ENCODE measurements around the gene MX1. TPM values are rescaled to one million over a fixed set of nuclear protein-coding genes. Genes with fewer than 3 reads are reported as not detected.

The MX1 gene
- total RNA-seq, 1 donor from 2014 or later: 8.5 TPM

GRCh38 chr21:41487082-41487481 lies 61.0 kb downstream of the MX1 start:
- DNase-seq (ENCODE audit: low spot score) (no peak), ATAC-seq (no peak)

DNA sequence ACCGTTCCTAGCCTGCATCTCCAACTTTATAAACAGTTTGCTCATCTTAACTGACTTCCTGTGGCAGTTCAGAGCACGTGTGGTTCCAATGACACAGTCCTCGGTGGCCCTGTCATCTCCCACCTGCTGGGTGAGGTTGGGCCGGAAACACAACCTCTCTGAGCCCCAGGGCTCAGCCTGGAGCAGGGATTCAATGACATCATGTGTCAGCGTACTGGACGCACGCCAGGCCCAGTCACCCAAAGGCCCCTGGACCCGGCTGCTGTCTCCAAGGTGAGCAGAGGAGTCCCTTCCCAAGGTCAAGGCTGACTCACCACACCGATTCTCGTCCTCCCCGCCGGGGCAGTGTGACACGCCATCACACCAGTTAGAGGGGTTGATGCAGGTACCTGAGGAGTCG lies 62.0 kb downstream of the MX1 start:
- DNase-seq (ENCODE audit: low spot score) (no peak), ATAC-seq (no peak)

GRCh38 chr21:41489329-41489728 lies 63.3 kb downstream of the MX1 start:
- no peak for DNase-seq (ENCODE audit: low spot score)
- ATAC-seq: no peak

DNA sequence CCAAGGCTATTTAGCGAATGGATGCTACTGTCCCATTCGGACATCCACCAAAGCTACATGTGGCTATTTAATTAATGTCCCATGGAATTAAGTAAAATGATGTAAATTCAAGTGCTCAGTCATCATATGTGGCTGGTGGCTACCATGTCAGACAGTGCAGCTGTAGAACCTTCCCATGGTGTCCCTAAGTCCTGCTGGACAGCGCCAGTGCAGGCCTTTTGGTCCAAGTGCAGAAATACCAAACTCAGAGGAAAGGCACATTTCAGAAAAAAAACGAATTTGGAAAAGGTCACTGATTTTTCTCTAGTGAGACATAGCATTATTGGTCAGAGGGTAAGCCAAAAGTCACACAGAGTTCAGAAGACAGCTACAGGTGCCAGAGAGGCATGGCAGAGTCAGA lies 64.3 kb downstream of the MX1 start:
- DNase-seq (ENCODE audit: low spot score) (no peak), ATAC-seq (no peak)

- no peak for ATAC-seq
These were observed 65.4 kb downstream of the MX1 start for GRCh38 chr21:41491412-41491811.

GRCh38 chr21:41494242-41494641 lies 68.2 kb downstream of the MX1 start:
- ATAC-seq: no peak
- DNase-seq (ENCODE audit: low spot score): no peak

More at GRCh38 chr21:41491412-41491811, 65.4 kb downstream of the MX1 start:
- DNase-seq (ENCODE audit: low spot score): no peak

DNA sequence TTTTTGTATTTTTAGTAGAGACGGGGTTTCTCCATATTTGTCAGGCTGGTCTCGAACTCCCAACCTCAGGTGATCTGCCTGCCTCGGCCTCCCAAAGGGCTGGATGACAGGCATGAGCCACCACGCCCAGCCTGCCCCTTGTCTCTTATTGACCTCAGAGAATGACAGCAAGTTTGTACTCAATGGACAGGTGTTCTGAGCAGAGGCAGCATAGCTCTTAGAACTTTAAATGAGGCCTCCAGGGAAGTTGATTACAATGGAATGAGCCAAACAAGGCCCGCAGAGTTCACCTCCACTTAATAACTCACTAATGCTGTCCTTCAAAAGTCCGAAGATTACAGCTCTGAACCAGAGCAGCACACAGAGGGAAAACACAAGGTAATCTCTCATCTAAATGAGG lies 71.0 kb downstream of the MX1 start:
- ATAC-seq (no peak), DNase-seq (ENCODE audit: low spot score) (no peak)

GRCh38 chr21:41497788-41498187 lies 71.7 kb downstream of the MX1 start:
- DNase-seq (ENCODE audit: low spot score): no peak

DNA sequence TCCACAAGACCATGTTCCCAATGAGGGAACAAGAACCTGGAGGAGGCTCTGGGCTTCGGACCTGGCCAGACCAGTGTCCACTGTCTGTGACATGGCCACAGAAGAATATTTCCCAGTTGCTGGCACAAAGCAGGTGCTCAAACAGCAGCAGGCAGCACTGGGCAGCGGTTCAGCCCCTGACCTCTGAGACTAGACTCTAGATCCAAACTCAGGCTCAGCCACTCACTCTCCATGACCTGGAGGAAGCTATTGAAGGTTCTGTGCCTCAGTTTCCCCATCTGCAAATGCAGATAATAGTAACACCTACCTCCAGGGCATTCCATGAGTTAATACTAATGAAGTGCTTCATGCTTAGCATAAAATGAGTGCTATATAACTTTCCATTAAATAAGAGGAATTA lies 73.9 kb downstream of the MX1 start:
- peak; percentile 76 for DNase-seq (ENCODE audit: low spot score)
- ATAC-seq: peak; percentile 71

More at GRCh38 chr21:41497788-41498187, 71.7 kb downstream of the MX1 start:
- no peak for ATAC-seq

- ATAC-seq (no peak), DNase-seq (ENCODE audit: low spot score) (no peak)
These were observed 74.3 kb downstream of the MX1 start for GRCh38 chr21:41500363-41500762.

- ATAC-seq: peak; percentile 78
- DNase-seq (ENCODE audit: low spot score): peak; percentile 76
These were observed 74.9 kb downstream of the MX1 start for GRCh38 chr21:41500931-41501381.

DNA sequence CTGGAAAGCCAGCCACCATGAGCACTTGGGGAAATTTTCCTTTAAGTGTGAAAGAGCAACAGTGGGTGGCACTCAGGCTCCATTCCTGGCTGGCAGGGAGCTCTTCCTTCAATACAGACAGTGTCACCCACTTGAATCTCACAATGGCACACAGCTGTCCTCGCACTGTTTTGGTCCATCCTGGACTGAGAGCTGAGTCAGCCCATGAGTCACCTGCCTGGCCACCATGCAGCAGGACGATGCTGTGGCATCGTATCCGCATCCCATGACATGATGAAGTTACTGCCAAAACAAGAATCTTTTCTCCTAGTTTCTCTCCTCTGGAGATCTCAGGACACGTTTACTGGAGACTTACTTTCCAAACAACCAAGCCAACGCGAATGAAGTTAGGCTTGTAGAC lies 75.9 kb downstream of the MX1 start:
- ATAC-seq: no peak
- no peak for DNase-seq (ENCODE audit: low spot score)

DNA sequence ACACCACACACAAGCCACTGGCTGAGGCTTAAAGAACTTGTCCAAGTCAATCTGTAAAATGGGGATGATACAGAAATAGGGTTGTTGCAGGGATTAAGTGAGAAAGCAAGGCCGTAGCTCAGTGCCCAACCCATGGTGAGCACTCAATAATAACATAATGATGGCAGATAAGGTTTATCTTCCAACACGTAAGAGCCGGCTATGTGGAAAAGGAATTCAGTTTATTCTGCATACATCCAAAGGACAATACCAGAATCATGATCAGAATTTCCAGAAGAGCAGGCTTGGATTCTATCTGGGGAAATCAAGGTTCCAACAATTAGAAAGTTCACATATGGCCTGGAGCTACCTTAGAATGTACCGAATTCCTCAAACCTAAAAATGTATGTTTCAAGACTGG lies 77.3 kb downstream of the MX1 start:
- ATAC-seq (no peak), DNase-seq (ENCODE audit: low spot score) (no peak)

DNA sequence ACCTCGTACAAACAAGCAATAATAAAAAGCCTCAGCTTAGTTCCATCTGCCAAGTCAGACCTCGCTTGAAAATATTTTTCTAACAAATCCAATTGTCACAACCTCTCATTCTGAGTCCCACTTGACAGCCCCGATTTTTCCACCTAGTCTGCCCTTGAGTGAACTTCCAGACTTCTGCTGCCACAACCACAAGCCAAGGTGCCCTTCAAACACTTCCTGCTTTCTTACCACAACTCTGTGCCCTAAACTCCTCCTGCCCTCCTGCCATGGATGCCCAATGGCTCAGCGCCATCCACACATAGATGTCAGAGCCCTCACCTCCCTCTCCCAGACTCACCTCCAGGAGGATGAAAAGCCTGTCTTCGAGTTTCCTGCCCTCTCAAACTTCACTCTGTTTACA lies 78.0 kb downstream of the MX1 start:
- no peak for ATAC-seq
- DNase-seq (ENCODE audit: low spot score): no peak

DNA sequence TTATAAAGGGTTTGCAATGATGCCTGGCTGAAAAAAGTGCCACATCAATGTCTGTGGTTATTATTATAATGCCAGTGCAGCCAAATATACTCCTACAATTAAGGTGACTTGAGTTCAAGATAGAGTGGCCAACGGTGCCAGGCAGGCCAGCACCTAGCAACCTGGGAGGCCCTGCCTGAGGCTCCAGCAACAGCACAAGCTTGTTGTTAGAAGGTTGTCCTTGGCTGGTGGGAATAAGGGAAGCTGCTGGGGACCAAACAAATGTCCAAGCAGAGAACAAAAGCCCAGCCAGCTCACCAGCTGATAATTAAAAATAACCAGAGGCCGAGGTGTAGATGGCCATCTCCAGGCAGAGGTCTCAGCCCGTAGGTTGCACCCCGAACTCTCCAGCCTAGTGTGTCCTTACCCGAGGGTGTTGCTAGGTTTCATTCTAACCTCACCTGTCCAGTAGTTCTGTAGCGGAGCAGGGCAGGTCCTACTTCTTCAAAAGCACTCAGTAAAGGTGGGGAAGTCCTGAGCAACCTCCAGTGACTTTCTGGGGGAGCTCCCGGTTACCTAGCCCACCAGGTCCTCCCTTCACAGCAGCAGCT lies 80.1 kb downstream of the MX1 start:
- no peak for ATAC-seq
- DNase-seq (ENCODE audit: low spot score): no peak

DNA sequence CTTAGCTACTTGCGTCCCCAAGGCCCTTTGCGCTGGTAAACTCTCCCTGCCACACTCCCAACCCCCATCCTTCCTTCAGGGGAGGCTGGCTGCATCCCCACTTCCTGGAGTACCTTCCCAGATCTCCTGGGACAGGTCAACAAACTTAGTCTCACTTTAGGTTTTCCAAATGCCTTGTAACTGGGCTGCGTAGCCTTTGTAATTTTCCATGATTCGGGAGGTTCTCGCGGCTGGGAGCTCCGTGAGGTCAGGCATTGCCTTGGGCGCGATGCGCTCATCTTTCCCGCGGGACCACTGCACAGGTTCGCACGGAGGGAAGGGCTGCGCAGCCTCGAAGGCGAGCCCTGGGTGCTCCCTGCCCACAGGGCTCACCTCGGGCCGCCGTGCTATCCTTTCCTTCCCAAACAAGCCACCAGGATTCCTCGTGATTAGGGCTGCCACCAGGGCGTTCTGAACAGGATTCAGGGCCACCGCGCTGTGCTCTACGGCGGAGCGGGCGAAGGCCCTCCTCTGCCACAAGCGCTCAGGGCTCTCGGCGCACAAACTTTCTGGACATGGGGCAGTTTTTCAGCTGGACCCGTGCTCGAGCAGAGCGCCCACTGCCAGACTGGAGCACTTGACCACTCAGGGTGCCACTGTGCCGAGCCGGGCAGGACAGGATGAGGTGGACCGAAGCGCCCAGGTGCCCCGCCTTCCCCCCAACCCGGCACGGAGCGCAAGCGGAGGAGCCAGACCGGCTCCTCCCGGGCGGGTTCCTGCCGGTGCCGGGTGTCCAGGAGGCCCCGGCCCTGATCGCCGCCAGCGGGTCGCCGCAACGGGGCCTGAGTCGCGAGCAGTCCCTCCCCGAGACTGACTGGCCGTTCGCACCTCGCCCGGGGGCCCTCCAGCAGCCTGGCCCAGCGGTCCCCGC lies 80.8 kb downstream of the MX1 start:
- ATAC-seq (peak; percentile 48), DNase-seq (ENCODE audit: low spot score) (peak; percentile 59)

DNA sequence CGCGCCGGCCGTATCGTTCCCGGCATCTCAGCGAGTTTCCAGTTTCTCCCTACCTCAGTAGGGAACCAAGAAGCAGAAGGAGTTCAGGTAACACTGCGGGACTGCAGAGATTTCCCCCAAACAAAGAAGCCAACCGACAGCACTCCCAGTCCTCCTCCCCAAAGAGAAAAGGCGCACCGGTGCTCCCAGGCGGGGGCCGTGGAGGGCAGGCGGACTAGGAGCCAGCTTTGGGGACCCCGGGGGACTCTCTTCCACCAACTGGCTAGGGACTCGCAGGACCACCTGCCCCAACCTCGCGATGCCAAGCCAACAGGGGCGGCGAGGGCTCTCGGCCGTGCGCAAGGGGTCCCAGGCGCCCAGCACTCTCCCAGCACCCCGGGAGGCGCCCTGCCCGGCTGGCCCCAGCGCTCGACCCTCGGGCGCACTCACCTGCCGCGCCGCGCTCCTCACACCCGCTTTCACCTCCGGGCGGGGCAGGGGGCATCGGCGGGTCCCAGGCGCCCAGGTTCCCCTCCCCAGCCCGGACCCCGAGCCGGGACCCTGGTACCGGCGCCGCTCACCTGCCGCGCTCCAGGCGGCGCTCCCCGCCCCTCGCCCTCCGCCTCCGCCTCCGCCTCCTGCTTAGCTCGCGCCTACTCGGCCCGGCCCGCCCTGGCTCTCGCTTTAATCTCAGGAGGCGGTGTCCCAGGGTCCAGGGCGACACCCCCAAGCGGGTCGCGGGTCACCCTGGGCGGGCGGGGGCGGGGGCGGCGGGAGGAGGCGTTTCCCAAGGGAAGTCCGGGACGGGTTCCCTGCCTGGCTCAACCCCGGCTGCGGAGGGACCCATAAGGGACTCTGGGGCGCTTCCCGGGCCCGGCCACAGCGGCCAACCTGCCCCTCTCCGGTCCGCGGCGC lies 81.7 kb downstream of the MX1 start, which contains the start of gene TMPRSS2:
Gene TMPRSS2, minus strand, starts transcription at position 638 of the 894 bp plus-strand sequence. CDS start 10,025 bp downstream, outside the sequence.
- ATAC-seq (peak; percentile 80), DNase-seq (ENCODE audit: low spot score) (peak; percentile 92)

- ATAC-seq (peak; percentile 20), DNase-seq (ENCODE audit: low spot score) (no peak)
These were observed 82.5 kb downstream of the MX1 start for GRCh38 chr21:41508415-41509144.

Measured in left lobe of liver (tissue), 2 donors.